Measurements from ENCODE around the gene IL20.

The IL20 gene

DNA sequence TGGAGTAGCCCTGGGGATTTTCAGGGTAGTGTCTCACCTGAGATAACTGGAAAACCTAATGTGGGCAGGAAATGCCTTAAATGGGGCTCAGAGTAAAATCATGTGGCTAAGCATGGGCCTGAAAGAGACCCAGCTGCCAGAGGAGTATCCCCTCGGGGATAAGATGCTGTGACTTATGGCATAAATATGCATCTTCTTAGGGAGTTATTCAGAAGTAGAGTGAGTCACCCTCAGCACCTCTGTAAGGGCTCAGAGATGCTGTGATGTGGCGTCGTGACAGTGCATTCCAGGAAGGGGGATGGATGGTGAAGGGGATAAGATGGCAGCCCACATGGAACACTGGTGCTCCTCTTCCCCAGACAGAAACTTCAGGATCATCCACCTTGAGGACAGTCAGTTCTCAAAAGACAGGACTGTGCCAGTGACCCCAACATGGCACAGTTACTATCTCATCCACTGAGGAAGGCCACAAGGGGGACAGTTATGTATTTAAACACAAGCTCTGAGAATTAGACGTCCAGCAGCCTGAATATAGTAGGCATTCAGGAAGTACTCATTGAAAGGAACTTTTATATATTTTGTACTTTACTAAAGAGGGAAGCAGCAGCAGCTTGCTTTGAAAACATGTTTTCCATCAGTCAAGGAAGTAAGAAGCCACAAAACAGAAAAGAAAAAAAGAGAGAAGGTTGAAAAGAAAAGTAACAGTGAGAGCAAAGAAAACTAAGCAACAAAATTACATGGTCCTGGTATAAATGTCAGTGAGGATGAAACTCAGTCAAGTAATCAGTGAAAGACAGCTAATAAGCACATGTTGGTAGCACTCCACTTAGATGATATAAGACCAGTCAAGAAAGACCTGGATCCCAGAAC, 40.1 kb downstream of the IL20 start:
- peak overlapping the region; percentile 15 for H3K9ac ChIP-seq (ENCODE audit: low read length)
- no peak overlapping the region for H2AK5ac ChIP-seq (ENCODE audit: low read length, severe bottlenecking)
- H4K8ac ChIP-seq (ENCODE audit: low read length) = peak overlapping the region; percentile 82
- no peak overlapping the region for H2BK120ac ChIP-seq (ENCODE audit: low read depth, low read length)
- H2BK12ac ChIP-seq (ENCODE audit: low read length in 2 of 2) = peak overlapping the region in 1 of 2 experiments; percentile 61
- no peak overlapping the region for H3K4ac ChIP-seq (ENCODE audit: low read depth in 1 of 2, low read length in 2 of 2)
- peaks cover 14 to 18% of the 10 kb centered on the region in 2 experiments for H3K27me3 ChIP-seq (ENCODE audit: control insufficient read depth in 1 of 2, insufficient read depth in 1 of 2, low read length in 2 of 2)
- no peak overlapping the region for H4K91ac ChIP-seq (ENCODE audit: low read length)
- peak overlapping the region; percentile 36 for H2AFZ ChIP-seq (ENCODE audit: low read depth, low read length)
- H3K4me1 ChIP-seq (ENCODE audit: control insufficient read depth, insufficient read depth, low read depth, low read length) = peaks cover 12% of the 10 kb centered on the region
- 0% methylated on average over 3 of the region's 4 CpGs for WGBS
- H3K27ac ChIP-seq (ENCODE audit: low read length, poor library complexity, severe bottlenecking) = peak overlapping the region; percentile 36
- no peak overlapping the region for H3K14ac ChIP-seq (ENCODE audit: low read length in 2 of 2)
- H2BK15ac ChIP-seq (ENCODE audit: low read depth, poor library complexity, severe bottlenecking) = no peak overlapping the region
- peaks cover 0 to 5% of the 10 kb centered on the region in 2 experiments for H3K36me3 ChIP-seq (ENCODE audit: control insufficient read depth in 1 of 2, insufficient read depth in 2 of 2, low read depth in 1 of 2, low read length in 2 of 2)
- no peak overlapping the region for H3K4me3 ChIP-seq (ENCODE audit: insufficient read depth in 1 of 2, low read depth in 1 of 2, low read length in 2 of 2)
- H3K79me1 ChIP-seq (replicated peaks; ENCODE audit: low read length, poor library complexity, severe bottlenecking) = no peaks in the 10 kb centered on the region
- DNase-seq = peak; percentile 85
- no peak overlapping the region for H3K23ac ChIP-seq (ENCODE audit: low read length in 2 of 2)
- H2BK5ac ChIP-seq (ENCODE audit: low read depth, low read length, poor library complexity, severe bottlenecking) = no peak overlapping the region
- H3K18ac ChIP-seq (ENCODE audit: low read depth in 1 of 2, low read length in 2 of 2) = peak overlapping the region in 1 of 2 experiments; percentile 5
- no peaks in the 10 kb centered on the region for H3K9me3 ChIP-seq (ENCODE audit: control insufficient read depth, low read length)
- H3K4me2 ChIP-seq (ENCODE audit: low read length, poor library complexity, severe bottlenecking) = no peak overlapping the region

DNA sequence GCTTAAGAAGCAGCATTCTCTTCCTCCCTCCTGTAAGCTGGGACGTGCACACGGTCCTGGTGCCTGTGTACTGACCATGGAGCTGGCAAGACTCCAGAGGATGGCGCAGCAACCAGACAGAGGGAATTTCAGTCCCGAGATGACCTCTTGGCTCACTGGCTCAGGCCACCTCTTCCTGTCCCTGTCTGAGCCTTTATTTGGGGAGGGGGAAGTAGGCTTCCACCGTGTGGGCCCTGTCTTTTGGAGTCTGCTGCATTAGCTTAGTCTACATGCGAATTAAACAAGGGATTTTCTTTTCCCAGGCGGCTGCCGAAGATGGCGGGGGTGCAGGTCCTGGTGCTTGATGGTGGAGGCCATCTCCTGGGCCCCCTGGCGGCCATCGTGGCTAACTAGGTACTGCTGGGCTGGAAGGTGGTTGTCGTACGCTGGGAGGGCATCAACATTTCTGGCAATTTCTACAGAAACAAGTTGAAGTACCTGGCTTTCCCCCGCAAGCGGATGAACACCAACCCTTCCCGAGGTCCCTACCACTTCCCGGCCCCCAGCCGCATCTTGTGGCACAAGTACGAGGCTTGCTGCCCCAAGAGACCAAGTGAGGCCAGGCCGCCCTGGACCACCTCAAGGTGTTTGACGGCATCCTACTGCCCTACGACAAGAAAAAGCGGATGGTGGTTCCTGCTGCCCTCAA, 42.0 kb downstream of the IL20 start:
- no peak overlapping the region for H3K4me2 ChIP-seq (ENCODE audit: low read length, poor library complexity, severe bottlenecking)
- H3K4ac ChIP-seq (ENCODE audit: low read depth in 1 of 2, low read length in 2 of 2) = peak overlapping the region in 1 of 2 experiments; percentile 0

GRCh38 chr1:206908038-206908437, 42.6 kb downstream of the IL20 start:
- H3K4me2 ChIP-seq (ENCODE audit: low read length, poor library complexity, severe bottlenecking) = no peak overlapping the region
- peaks cover 0 to 5% of the 10 kb centered on the region in 2 experiments for H3K36me3 ChIP-seq (ENCODE audit: control insufficient read depth in 1 of 2, insufficient read depth in 2 of 2, low read depth in 1 of 2, low read length in 2 of 2)
- no peaks in the 10 kb centered on the region for H3K9me3 ChIP-seq (ENCODE audit: control insufficient read depth, low read length)
- H4K8ac ChIP-seq (ENCODE audit: low read length) = no peak overlapping the region
- WGBS = 91% methylated on average over 10 of the region's 10 CpGs
- no peak overlapping the region for H2BK15ac ChIP-seq (ENCODE audit: low read depth, poor library complexity, severe bottlenecking)
- H3K9ac ChIP-seq (ENCODE audit: low read length) = no peak overlapping the region
- DNase-seq = no peak
- peaks cover 19 to 22% of the 10 kb centered on the region in 2 experiments for H3K27me3 ChIP-seq (ENCODE audit: control insufficient read depth in 1 of 2, insufficient read depth in 1 of 2, low read length in 2 of 2)
- no peak overlapping the region for H3K27ac ChIP-seq (ENCODE audit: low read length, poor library complexity, severe bottlenecking)
- H3K4ac ChIP-seq (ENCODE audit: low read depth in 1 of 2, low read length in 2 of 2) = peak overlapping the region in 1 of 2 experiments; percentile 0
- no peaks in the 10 kb centered on the region for H3K79me1 ChIP-seq (replicated peaks; ENCODE audit: low read length, poor library complexity, severe bottlenecking)
- no peak overlapping the region for H2BK12ac ChIP-seq (ENCODE audit: low read length in 2 of 2)
- H2AK5ac ChIP-seq (ENCODE audit: low read length, severe bottlenecking) = no peak overlapping the region
- H3K23ac ChIP-seq (ENCODE audit: low read length in 2 of 2) = no peak overlapping the region
- no peak overlapping the region for H3K4me3 ChIP-seq (ENCODE audit: insufficient read depth in 1 of 2, low read depth in 1 of 2, low read length in 2 of 2)
- no peak overlapping the region for H3K18ac ChIP-seq (ENCODE audit: low read depth in 1 of 2, low read length in 2 of 2)
- H3K4me1 ChIP-seq (ENCODE audit: control insufficient read depth, insufficient read depth, low read depth, low read length) = peaks cover 12% of the 10 kb centered on the region
- no peak overlapping the region for H4K91ac ChIP-seq (ENCODE audit: low read length)
- no peak overlapping the region for H3K14ac ChIP-seq (ENCODE audit: low read length in 2 of 2)
- H2AFZ ChIP-seq (ENCODE audit: low read depth, low read length) = no peak overlapping the region
- H2BK120ac ChIP-seq (ENCODE audit: low read depth, low read length) = no peak overlapping the region
- H2BK5ac ChIP-seq (ENCODE audit: low read depth, low read length, poor library complexity, severe bottlenecking) = no peak overlapping the region

More for the DNA sequence above, 42.0 kb downstream of the IL20 start:
- peak overlapping the region; percentile 76 for H4K91ac ChIP-seq (ENCODE audit: low read length)
- 86% methylated on average over 23 of the region's 23 CpGs for WGBS
- peaks cover 14 to 17% of the 10 kb centered on the region in 2 experiments for H3K27me3 ChIP-seq (ENCODE audit: control insufficient read depth in 1 of 2, insufficient read depth in 1 of 2, low read length in 2 of 2)
- H4K8ac ChIP-seq (ENCODE audit: low read length) = no peak overlapping the region
- H2BK15ac ChIP-seq (ENCODE audit: low read depth, poor library complexity, severe bottlenecking) = no peak overlapping the region
- peaks cover 12% of the 10 kb centered on the region for H3K4me1 ChIP-seq (ENCODE audit: control insufficient read depth, insufficient read depth, low read depth, low read length)
- no peak overlapping the region for H3K27ac ChIP-seq (ENCODE audit: low read length, poor library complexity, severe bottlenecking)
- H3K36me3 ChIP-seq (ENCODE audit: control insufficient read depth in 1 of 2, insufficient read depth in 2 of 2, low read depth in 1 of 2, low read length in 2 of 2) = peaks cover 0 to 5% of the 10 kb centered on the region in 2 experiments
- H3K14ac ChIP-seq (ENCODE audit: low read length in 2 of 2) = no peak overlapping the region
- H2AFZ ChIP-seq (ENCODE audit: low read depth, low read length) = no peak overlapping the region
- H2AK5ac ChIP-seq (ENCODE audit: low read length, severe bottlenecking) = no peak overlapping the region
- H3K18ac ChIP-seq (ENCODE audit: low read depth in 1 of 2, low read length in 2 of 2) = no peak overlapping the region
- no peaks in the 10 kb centered on the region for H3K79me1 ChIP-seq (replicated peaks; ENCODE audit: low read length, poor library complexity, severe bottlenecking)
- H3K23ac ChIP-seq (ENCODE audit: low read length in 2 of 2) = no peak overlapping the region
- no peak for DNase-seq
- H3K9ac ChIP-seq (ENCODE audit: low read length) = no peak overlapping the region
- no peak overlapping the region for H2BK5ac ChIP-seq (ENCODE audit: low read depth, low read length, poor library complexity, severe bottlenecking)
- H3K9me3 ChIP-seq (ENCODE audit: control insufficient read depth, low read length) = no peaks in the 10 kb centered on the region
- no peak overlapping the region for H3K4me3 ChIP-seq (ENCODE audit: insufficient read depth in 1 of 2, low read depth in 1 of 2, low read length in 2 of 2)
- H2BK12ac ChIP-seq (ENCODE audit: low read length in 2 of 2) = peak overlapping the region in 1 of 2 experiments; percentile 3
- H2BK120ac ChIP-seq (ENCODE audit: low read depth, low read length) = no peak overlapping the region
